IPS-20b (cell line): ENCODE measurements around the gene ATXN3.

Source experiments
- H3K27ac ChIP-seq: one replicate; pipeline ENCODE4 v1.5.1; 2013; ENCODE audit warnings: low read length
- H3K27me3 ChIP-seq: 2 replicates; pipeline ENCODE4 v1.6.1; 2013; ENCODE audit warnings: mild to moderate bottlenecking, low read length, inconsistent platforms; ENCODE audit not compliant: insufficient read depth
- H3K36me3 ChIP-seq: 2 replicates; pipeline ENCODE4 v1.6.1; 2013; ENCODE audit warnings: low read depth, mild to moderate bottlenecking, inconsistent platforms, low read length, moderate library complexity; ENCODE audit not compliant: insufficient read depth
- H3K4me1 ChIP-seq: 2 replicates; pipeline ENCODE4 v1.6.1; 2013; ENCODE audit warnings: mild to moderate bottlenecking, control low read depth, inconsistent platforms, low read length, moderate library complexity; ENCODE audit not compliant: insufficient read depth
- H3K4me3 ChIP-seq: 2 replicates; pipeline ENCODE4 v1.5.1; 2013; ENCODE audit warnings: mild to moderate bottlenecking, low read length, inconsistent platforms
- H3K9ac ChIP-seq: 2 replicates; pipeline ENCODE4 v1.6.1; 2013; ENCODE audit warnings: low read depth, mild to moderate bottlenecking, inconsistent platforms, low read length, moderate library complexity
- H3K9me3 ChIP-seq: 2 replicates; pipeline ENCODE4 v1.6.1; 2013; ENCODE audit warnings: mild to moderate bottlenecking, low read depth, low read length, inconsistent platforms; ENCODE audit not compliant: insufficient read depth

ATXN3 gene

GRCh38 chr14:92121207-92121669 is 14.9 kb upstream of the ATXN3 start:
- H3K4me1 ChIP-seq = peaks cover 4% of the 10 kb centered on the region; the same call in 1 of the 2 replicates
- H3K9ac ChIP-seq = peak overlapping the region; percentile 100
- peak overlapping the region; percentile 100 for H3K27ac ChIP-seq
- H3K36me3 ChIP-seq = peaks cover 53% of the 10 kb centered on the region
- H3K27me3 ChIP-seq = no peaks in the 10 kb centered on the region
- peak overlapping the region; percentile 99 for H3K4me3 ChIP-seq
- no peaks in the 10 kb centered on the region for H3K9me3 ChIP-seq

GRCh38 chr14:92109490-92109889 is 3.1 kb upstream of the ATXN3 start:
- Histone ChIP-seq H3K27ac (no peak overlapping the region), H3K27me3 (no peaks in the 10 kb centered on the region), H3K9ac (no peak overlapping the region), H3K36me3 (no peaks in the 10 kb centered on the region), H3K9me3 (no peaks in the 10 kb centered on the region), H3K4me1 (peaks cover 8% of the 10 kb centered on the region; the same call in 1 of the 2 replicates), H3K4me3 (no peak overlapping the region)

- Histone ChIP-seq H3K4me3 (peak overlapping the region; percentile 42), H3K27me3 (no peaks in the 10 kb centered on the region), H3K36me3 (no peaks in the 10 kb centered on the region), H3K27ac (peak overlapping the region; percentile 82), H3K9ac (peak overlapping the region; percentile 63; the same call in 1 of the 2 replicates), H3K4me1 (peaks cover 8% of the 10 kb centered on the region; the same call in 1 of the 2 replicates), H3K9me3 (no peaks in the 10 kb centered on the region)
Observed at GRCh38 chr14:92108345-92109254, 2.2 kb upstream of the ATXN3 start.

- Histone ChIP-seq H3K27ac (peak overlapping the region; percentile 70), H3K36me3 (no peaks in the 10 kb centered on the region)
Observed at GRCh38 chr14:92105893-92106142, 564 bp downstream of the ATXN3 start.

GRCh38 chr14:92105073-92105892 is 1.1 kb downstream of the ATXN3 start:
- H3K27ac ChIP-seq = no peak overlapping the region
- peaks cover 8% of the 10 kb centered on the region; the same call in 1 of the 2 replicates for H3K4me1 ChIP-seq

More at GRCh38 chr14:92105893-92106142, 564 bp downstream of the ATXN3 start:
- H3K4me1 ChIP-seq = peaks cover 8% of the 10 kb centered on the region; the same call in 1 of the 2 replicates
- H3K9ac ChIP-seq = peak overlapping the region; percentile 90
- peak overlapping the region; percentile 100 for H3K4me3 ChIP-seq
- no peaks in the 10 kb centered on the region for H3K27me3 ChIP-seq
- H3K9me3 ChIP-seq = no peaks in the 10 kb centered on the region

GRCh38 chr14:92103363-92103989 is 2.9 kb downstream of the ATXN3 start:
- H3K27me3 ChIP-seq = no peaks in the 10 kb centered on the region
- H3K4me1 ChIP-seq = peaks cover 7% of the 10 kb centered on the region; the same call in 1 of the 2 replicates
- no peaks in the 10 kb centered on the region for H3K9me3 ChIP-seq
- H3K9ac ChIP-seq = no peak overlapping the region
- H3K4me3 ChIP-seq = no peak overlapping the region
- H3K36me3 ChIP-seq = no peaks in the 10 kb centered on the region
- H3K27ac ChIP-seq = no peak overlapping the region

More at GRCh38 chr14:92105073-92105892, 1.1 kb downstream of the ATXN3 start:
- no peaks in the 10 kb centered on the region for H3K36me3 ChIP-seq
- H3K4me3 ChIP-seq = peak overlapping the region; percentile 100
- no peaks in the 10 kb centered on the region for H3K27me3 ChIP-seq
- H3K9me3 ChIP-seq = no peaks in the 10 kb centered on the region
- peak overlapping the region; percentile 90 for H3K9ac ChIP-seq

GRCh38 chr14:92099802-92100201 is 6.6 kb downstream of the ATXN3 start:
- H3K9ac ChIP-seq = no peak overlapping the region
- H3K4me3 ChIP-seq = no peak overlapping the region
- peaks cover 17% of the 10 kb centered on the region for H3K36me3 ChIP-seq
- H3K4me1 ChIP-seq = 0 out of 2 replicates have a peak, but pooled peaks cover 2% of the 10 kb centered on the region
- no peak overlapping the region for H3K27ac ChIP-seq
- no peaks in the 10 kb centered on the region for H3K27me3 ChIP-seq
- no peaks in the 10 kb centered on the region for H3K9me3 ChIP-seq

GRCh38 chr14:92093320-92093719 is 13.1 kb downstream of the ATXN3 start:
- H3K4me1 ChIP-seq = no peaks in the 10 kb centered on the region
- no peak overlapping the region for H3K27ac ChIP-seq
- no peak overlapping the region for H3K4me3 ChIP-seq
- H3K9me3 ChIP-seq = no peaks in the 10 kb centered on the region
- H3K36me3 ChIP-seq = peaks cover 50% of the 10 kb centered on the region
- no peaks in the 10 kb centered on the region for H3K27me3 ChIP-seq
- no peak overlapping the region for H3K9ac ChIP-seq

GRCh38 chr14:92088494-92088893 is 17.9 kb downstream of the ATXN3 start:
- peaks cover 57% of the 10 kb centered on the region for H3K36me3 ChIP-seq
- no peaks in the 10 kb centered on the region for H3K9me3 ChIP-seq
- H3K4me3 ChIP-seq = no peak overlapping the region
- no peak overlapping the region for H3K9ac ChIP-seq
- no peaks in the 10 kb centered on the region for H3K27me3 ChIP-seq
- H3K4me1 ChIP-seq = no peaks in the 10 kb centered on the region
- no peak overlapping the region for H3K27ac ChIP-seq

GRCh38 chr14:92074555-92074954 is 31.8 kb downstream of the ATXN3 start:
- Histone ChIP-seq H3K27me3 (no peaks in the 10 kb centered on the region), H3K9me3 (no peaks in the 10 kb centered on the region), H3K27ac (no peak overlapping the region), H3K4me1 (no peaks in the 10 kb centered on the region), H3K9ac (no peak overlapping the region), H3K4me3 (no peak overlapping the region), H3K36me3 (peaks cover 58% of the 10 kb centered on the region)
